Gastrocnemius medialis (tissue), 4 donors: ENCODE results near the gene ARHGDIA.

Experiments
- POLR2A ChIP-seq, 2 donors: fragments of 450-650 bp; IDR thresholded peaks; one replicate each; pipeline ENCODE4 v1.6.1; 2017; ENCODE audit warnings: antibody characterized with exemption in 2 of 2, mild to moderate bottlenecking in 2 of 2, moderate library complexity in 2 of 2
- TF ChIP-seq, protein P1 (sequence below), 5 experiments: fragments of 450-650 bp in 3 of 5; fragments of 200-600 bp in 2 of 5; sonication (generic) in 2 of 5; IDR thresholded peaks in 4 of 5; conservative IDR thresholded peaks in 1 of 5; 1 replicate in 4 of 5; 2 replicates in 1 of 5; pipeline ENCODE4 v1.5.1; 2016 to 2019; ENCODE audit warnings: antibody characterized with exemption in 5 of 5, mild to moderate bottlenecking in 3 of 5, moderate library complexity in 3 of 5

DNA sequence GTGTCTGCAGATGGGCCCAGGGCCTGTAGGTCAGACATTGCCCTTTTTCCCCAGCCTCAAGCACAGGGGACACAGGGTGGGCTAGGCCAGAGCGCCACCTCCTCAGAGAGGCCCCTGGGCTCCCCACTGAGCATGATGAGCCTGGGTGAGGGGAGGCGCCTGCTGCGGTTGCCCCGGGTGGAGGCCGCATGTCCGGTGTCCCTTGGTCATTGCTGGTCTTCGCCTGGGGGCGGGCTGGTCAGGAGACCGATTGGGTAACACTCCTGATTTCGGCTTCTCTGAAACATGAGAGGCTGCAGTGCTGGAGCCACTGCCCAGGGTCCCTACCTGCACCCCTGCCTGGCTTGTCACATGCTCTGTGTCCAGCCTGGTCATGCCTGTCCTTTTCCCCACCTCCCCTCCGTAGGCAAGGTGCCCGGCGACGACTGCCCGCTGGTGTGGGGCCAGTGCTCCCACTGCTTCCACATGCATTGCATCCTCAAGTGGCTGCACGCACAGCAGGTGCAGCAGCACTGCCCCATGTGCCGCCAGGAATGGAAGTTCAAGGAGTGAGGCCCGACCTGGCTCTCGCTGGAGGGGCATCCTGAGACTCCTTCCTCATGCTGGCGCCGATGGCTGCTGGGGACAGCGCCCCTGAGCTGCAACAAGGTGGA lies 28.5 kb upstream of the ARHGDIA start:
- TF ChIP-seq, protein P1, sequence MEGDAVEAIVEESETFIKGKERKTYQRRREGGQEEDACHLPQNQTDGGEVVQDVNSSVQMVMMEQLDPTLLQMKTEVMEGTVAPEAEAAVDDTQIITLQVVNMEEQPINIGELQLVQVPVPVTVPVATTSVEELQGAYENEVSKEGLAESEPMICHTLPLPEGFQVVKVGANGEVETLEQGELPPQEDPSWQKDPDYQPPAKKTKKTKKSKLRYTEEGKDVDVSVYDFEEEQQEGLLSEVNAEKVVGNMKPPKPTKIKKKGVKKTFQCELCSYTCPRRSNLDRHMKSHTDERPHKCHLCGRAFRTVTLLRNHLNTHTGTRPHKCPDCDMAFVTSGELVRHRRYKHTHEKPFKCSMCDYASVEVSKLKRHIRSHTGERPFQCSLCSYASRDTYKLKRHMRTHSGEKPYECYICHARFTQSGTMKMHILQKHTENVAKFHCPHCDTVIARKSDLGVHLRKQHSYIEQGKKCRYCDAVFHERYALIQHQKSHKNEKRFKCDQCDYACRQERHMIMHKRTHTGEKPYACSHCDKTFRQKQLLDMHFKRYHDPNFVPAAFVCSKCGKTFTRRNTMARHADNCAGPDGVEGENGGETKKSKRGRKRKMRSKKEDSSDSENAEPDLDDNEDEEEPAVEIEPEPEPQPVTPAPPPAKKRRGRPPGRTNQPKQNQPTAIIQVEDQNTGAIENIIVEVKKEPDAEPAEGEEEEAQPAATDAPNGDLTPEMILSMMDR (IDR thresholded peaks at IDR 0.05 in 4 of 5, conservative IDR thresholded peaks at IDR 0.05 in 1 of 5): no peak
- no peak for TF ChIP-seq POLR2A (IDR thresholded peaks at IDR 0.05)
